OCI-LY1 (cell line): ENCODE measurements around the gene DOCK6.

Source experiments
- CTCF ChIP-seq: fragments of 200-600 bp; sonication (generic), shearing (Covaris generic); IDR thresholded peaks from 2 replicates; pipeline ENCODE4 v1.5.1; 2017; ENCODE audit warnings: mild to moderate bottlenecking, antibody characterized with exemption, low read length, moderate library complexity, mixed read lengths
- EZH2 ChIP-seq: fragments of 200-600 bp; sonication (generic), shearing (Covaris generic); IDR thresholded peaks from 2 replicates; pipeline ENCODE4 v1.8.0; 2017; ENCODE audit warnings: borderline replicate concordance, mixed run types, mild to moderate bottlenecking, antibody characterized with exemption, low read length, moderate library complexity, mixed read lengths

- TF ChIP-seq EZH2 = no peak
- no peak for TF ChIP-seq CTCF
Observed at GRCh38 chr19:11204943-11205349, 57.4 kb downstream of the DOCK6 start.
